GM18861 (cell line): ENCODE data around the gene UTP25.

ENCODE experiments used
- ATAC-seq: cut with Tn5 transposase; IDR thresholded peaks from one replicate; pipeline ENCODE4 v1.9.1; 2021; ENCODE audit not compliant: unreplicated experiment

The UTP25 gene

DNA sequence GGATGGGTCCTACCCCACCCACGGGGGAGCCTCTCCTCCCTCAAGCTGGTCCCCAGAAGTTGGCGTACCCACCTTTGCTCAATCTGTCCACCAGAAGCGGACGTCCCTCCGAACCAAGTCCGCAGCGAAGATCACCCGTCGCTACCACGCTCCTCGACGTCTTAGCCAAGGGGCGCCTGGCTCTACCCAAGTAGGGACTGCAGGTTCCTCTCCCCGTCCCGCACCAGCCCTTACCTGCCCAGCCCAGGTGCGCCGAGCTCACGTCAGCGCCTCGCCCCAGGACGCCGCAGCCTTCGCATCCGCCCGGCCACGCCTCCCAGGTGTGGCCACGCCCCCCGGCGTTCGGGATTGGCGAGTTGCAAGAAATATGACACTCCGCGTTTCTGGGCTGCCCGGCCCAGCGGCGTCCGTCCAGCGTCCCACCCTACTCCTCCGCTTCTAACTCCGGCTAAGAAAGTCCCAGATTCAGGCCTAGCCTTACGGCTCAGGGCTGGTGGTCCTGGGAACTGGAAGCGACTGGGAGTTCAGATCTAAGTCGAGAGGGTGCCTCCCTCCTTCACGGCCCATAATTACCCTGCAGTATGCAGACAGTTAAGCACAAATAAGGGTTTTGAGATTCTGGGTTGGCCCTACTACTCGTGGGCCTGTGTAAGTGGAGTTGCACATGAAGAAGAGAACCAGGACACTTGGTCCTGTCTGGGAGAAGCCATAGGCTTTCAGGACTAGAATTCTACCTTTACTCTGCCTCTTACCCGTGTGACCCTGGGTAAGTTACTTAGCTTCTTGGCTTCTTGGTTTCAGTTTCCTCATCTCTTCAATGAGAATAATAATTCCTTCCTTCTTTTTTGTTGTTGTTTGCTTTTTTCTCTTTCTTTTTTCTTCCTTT, 21.7 kb upstream of the UTP25 start, which contains the start of gene IRF6:
Gene IRF6, minus strand, starts transcription at position 268 of the 886 bp plus-strand sequence. CDS start 4,729 bp downstream, outside the sequence.
- ATAC-seq: peak; percentile 75

DNA sequence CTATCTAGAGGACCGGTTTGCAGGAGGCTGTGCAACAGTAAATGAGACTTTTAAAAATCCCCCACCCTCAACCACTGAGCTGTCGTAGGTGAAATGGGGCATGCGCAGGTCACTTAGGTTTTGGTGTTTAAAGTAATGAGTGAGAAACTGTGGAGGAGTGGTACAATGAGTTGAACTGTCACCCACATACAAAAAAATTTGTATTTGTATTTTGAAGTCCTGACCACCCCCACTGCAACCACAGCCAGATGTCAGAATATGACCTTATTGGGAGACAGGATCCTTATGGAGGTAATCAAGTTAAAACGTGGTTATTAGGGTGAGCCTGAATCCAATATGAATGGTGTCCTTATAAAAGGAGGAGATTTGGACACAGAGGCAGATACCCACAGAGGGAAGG, 20.3 kb upstream of the UTP25 start:
- no peak for ATAC-seq

DNA sequence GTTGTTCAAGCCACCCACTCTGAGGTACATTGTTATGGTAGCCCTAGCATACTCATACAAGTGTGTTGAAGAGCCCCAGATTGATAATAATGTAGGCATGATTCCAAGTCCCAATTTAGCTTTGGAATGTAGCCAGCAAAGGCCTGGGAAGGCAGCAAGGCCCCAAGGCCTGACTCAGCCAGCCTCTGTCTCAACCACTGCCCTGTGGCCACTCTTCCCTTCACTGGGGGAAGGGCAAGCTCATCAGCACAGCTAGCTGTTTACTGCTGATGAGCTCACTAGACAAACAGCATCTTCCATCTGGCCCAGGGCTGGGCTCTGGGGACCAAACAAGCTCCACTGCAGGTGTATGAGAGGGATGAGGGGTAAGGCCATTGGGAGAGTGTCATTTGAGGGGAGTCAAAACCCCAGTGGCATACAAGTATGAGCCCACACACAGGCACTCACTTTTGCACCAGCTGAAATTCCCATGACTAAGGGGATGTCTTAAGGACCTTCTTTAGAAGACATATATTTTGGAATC, 19.7 kb upstream of the UTP25 start:
- no peak for ATAC-seq

DNA sequence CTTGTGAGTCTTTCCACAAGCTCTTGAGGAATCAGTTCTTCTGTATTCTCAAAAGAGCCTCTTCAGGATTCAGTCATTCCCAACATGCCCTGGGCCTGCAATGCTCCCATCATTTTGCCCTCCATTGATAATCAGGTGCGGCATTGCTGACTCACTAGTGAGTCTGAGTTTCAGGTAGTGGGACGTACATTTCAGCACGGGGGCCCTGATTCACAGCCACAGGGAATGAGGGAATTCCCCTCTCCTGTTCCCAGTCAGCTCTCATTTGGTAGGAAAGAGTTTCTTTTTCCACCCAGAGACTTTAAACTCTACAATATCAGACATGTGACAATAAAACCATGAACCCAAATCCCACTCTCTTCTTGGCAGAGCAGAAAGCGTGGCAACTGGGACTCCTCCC, 18.2 kb upstream of the UTP25 start:
- no peak for ATAC-seq

DNA sequence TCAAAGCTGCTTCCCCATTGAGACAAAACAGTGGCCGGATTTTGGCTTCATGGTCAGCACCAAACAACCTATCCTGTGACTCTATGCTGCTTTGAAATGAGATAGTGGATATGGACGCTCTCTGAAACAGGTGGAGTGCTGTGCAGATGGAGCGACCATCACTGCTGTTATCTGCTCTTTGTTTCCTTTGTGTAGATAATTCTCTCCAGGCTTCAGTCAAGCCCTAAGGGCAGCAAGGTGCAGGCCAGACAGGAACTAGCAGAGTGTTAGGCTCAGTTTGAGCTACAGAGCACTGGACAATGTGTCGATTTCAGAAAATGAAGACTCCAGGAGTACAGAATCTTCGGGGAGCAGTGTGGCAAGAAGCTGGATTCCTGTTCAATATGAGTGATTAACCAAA, 17.0 kb upstream of the UTP25 start:
- no peak for ATAC-seq

DNA sequence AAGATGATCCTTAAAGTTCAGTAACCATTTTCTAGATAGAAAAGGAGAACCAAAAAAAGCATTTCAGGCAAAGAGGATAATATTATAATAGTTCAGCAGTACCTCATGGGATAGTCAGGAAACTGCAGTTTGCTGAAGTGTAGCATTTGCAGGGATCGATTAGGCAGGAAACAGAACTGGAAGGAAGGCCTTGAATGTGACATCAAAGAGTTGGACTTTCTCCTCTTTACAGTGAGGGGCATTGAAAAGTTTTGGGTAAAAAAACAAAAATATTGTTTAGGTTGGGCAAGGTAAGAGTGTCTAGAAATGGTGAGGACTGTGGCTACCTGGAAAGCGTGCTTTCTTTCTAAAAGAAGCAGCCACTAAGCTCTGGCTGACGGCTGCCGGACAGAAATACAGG, 13.9 kb upstream of the UTP25 start:
- ATAC-seq: no peak

DNA sequence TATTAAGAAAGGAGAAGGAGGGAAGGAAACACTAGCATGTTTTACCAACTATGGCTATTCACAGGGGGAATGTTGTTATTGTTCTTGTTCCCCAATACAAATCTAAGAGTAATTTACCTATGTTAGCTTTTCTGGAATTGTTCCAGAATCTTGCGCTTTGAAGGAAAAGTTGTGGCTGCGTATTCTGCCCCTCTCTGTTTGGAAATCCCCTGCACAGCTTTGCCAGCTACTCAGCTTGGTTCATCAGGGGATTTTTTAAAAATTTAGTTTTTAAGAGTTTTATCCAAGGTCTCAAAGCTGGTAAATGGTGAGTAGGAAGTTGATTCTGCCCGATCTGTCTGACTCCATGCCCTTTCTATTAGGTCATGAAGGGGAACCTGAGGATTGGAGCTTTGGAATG, 12.3 kb upstream of the UTP25 start:
- ATAC-seq: no peak

DNA sequence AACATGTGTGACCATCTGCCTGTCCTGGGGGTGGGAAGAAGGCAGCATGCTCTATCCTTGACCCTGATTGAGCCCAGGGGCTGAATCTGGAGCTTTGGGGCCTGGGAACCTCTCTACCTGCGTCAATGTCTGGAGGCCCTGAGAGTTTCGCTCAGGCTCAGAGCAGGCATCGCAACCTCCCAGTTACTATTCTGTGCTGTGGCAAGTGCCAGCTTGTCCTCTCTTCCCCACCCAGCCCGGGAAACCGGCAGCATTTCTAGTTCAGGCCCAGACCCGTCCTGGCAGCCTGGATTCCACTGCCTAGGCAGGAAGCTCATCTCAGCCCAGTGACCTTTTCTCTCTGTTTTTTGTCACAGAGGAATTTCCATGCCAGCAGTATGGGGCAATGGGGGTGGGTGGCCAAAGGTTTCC, 11.8 kb upstream of the UTP25 start:
- no peak for ATAC-seq

DNA sequence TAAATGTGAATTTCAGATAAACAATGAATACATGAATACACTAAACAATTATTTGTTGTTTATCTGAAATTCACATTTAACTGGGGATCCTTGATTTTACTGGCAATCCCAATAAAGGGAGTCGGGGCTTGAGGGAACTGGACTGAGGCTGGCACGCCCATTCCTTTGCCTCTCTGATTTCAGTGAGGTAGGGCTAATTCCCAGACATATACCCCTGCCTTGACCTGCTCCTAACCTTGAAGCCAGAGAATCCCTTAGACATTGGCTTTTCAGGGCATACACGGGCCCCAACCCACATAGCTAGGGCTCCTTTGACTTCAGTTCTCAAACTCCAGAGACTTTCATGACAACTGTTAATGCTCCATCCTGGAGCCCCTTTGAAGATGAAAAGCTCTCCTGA, 10.8 kb upstream of the UTP25 start:
- no peak for ATAC-seq

DNA sequence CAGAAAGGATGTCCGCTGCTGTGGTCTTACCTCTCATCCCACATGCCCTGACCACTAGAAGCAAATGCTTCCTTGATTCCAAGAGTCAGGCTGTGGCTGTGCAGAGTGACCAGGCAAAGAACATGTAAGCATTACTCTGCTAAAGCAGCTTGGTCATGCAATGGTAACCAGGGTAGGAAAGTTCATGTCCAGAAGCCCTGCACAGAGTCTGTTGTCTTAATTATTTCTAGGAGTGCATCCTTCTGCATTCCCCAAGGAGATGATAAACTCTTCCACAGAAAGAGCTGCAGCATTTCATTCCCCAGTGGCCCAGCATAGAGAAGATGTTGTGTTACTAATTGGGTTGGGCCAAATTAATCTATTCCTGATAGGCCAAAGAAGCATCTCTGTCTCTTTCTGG, 10.1 kb upstream of the UTP25 start:
- ATAC-seq: no peak

DNA sequence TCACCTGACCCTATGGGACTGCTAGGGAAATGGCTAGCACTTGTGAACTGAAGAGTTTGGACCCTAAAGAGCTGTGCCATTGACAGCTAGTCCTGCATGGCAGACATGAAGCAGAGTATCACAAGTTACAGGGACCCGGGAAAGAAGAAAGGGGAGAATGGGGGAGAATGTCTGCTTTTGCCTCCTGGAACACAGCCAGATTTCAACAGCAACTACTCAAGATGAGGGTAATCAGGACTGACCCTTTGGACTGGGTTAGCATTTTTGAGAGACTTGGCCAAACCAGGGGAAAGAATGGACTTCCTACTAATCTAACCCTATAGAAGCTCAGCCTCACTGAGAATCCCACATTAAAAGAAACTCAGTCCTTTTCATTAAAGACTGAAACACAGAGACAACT, 8.7 kb upstream of the UTP25 start:
- ATAC-seq: no peak

DNA sequence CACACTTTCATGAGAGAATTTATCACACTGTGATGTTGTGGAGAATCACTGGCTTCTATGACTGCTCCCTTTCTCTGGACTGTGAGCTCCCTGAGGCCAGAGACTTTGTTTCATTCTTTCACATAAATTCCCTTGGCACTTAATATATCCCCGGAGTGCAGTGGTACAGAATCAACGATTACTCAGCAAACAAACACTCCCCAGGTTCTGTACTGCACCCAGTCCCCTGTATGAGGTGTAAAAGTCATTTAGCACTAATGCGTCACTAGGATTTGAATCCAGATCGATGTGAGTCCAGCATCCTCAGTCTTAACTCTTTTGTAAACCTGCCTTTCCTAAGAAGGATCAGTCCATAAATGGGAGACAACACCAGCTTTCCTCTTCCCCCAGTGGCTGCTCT, 6.8 kb upstream of the UTP25 start:
- ATAC-seq: no peak

DNA sequence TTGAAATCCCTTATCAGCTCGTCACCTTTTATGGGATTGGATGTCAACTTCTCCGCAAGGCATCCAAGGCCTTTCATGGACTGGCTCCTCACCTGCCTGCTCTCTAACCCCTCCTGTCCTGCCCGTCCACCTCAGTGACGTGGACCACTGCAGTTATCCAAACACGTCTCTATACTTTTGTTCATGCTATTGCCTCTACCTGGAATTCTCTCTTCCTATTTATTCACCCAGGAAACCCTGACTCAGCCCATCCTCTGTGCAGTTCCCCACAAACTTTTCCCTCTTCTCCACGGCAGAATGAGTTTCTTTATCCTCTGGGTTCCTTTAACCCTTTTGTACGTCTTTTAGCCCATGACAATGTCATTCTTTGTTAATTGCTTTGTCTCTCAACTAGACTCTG, 5.1 kb upstream of the UTP25 start:
- ATAC-seq: no peak

DNA sequence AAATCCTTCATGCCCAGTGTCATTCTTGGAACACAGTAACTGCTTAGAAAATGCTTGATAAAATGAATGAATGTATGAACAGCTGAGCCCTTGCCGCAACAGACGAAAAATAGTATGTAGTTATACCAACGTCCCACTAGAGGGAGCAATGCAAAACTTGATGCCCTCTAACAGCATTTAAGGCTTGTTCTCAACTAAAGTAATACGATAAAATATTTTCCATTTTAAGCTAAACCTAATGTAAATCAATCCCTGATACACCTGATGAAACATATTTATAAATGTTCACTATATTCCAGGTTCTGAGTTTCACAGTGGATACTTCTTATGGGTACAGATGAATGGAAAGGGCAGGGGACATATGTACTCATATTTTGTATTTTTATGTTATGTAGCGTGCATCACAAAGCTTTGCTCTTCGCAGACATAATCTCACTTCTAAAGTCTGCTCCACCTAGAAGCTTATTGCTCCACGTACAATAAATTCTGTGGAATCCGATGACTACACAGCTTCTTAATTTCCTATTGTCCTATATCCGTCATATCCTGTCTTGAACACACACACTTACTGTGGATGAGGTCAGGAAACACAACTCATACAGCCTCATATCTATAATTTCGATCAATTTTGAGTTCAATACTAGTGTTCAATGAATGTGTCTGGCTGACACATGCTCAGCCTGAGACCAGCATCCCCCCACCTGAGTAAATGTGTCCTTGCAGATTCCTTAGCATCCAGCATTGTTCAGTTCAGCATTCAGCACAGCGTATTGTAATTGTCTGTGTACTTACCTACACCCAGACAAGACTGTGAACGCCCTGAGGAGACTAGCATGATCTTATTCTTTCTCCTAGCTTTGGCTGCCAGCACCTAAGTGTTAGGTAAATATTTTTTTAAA, 4.4 kb upstream of the UTP25 start:
- peak; percentile 46 for ATAC-seq

DNA sequence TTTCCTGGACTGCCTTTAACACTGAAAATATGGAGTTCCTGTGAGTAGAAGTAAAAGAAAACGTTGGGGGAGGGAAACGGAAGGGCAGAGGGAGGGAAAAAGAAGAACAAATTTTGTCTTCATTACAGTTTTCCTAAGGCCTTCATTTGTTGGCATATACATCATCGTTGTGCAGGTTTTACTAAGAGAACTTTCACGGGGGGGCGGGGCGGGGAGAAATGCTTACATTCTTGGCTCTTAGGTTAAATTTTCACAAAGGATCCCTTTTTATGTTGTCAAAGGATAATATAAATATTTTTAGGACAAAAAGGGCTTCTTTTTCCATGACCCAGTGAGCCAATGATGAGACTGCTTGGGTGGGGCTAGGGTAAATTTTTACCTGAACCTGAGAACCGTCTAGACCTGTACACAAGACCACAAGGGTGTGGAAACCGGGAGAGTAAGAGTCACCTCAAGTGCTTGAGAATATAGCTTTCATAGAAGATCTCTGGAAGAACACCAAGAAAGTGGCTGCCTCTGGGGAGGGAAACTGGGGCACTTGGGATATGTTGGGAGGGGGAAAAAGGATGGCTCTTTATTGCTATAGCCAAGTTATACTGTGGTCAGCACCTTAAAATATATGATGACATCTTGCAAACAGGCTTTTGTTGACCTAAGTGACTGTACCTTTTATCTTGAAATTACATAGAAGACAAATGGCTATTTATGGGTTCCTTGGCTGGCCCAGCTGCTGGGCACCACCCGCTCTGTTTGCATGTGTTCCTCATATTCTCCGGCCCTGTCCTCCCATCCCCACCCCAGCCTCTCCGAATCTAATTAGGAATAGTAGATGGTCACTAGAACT, 2.0 kb upstream of the UTP25 start:
- no peak for ATAC-seq

DNA sequence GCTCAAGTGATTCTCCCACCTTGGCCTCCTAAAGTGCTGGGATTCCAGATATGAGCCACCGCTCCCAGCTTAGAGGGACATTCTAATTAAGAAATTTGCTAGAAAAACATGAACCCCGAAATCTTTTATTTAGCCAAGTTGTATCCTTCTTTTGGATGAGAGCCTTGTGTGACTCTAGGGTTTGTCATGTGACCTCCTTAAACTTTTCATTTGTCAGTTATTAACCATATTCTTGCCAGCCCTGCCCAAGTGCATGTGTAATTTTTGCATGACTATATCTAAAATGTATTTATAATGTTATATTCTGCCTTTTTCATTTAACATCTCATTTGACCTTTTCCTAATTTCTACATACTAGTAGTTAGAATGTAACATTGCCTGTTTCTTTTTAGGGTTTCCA, 1.9 kb downstream of the UTP25 start:
- ATAC-seq: no peak

DNA sequence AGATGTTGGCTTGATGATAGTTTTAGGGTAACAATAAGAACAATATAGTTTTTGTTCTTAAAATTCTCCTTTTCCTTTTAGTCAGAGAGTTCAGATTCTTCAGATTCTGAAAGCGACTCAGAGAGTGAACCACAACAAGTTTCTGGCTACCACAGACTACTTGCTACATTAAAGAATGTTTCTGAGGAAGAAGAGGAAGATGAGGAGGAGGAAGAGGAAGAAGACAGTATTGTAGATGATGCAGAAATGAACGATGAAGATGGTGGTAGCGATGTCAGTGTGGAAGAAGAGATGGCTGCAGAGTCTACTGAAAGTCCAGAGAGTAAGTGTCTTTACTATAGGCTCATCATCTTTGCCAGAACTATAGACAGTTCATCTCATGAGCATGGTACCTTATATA, 3.0 kb downstream of the UTP25 start:
- ATAC-seq: no peak

DNA sequence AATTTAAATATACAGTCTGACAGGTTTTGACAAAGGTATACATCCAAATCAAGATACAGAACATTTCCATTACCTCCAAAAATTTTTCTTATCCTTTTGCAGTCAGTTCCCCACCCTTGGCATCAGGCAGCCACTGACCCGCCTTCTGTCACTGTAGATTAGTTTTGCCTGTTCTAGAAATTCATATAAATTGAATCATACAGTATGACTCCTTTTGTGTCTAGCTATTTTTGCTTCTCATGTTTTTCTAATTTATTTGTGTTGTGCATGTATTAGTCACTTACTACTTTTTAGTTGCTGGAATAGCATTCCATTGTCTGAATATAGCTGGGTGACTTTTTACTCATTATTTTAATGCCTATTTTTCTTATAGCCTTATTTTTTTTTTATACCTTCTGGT, 3.8 kb downstream of the UTP25 start:
- ATAC-seq: no peak

DNA sequence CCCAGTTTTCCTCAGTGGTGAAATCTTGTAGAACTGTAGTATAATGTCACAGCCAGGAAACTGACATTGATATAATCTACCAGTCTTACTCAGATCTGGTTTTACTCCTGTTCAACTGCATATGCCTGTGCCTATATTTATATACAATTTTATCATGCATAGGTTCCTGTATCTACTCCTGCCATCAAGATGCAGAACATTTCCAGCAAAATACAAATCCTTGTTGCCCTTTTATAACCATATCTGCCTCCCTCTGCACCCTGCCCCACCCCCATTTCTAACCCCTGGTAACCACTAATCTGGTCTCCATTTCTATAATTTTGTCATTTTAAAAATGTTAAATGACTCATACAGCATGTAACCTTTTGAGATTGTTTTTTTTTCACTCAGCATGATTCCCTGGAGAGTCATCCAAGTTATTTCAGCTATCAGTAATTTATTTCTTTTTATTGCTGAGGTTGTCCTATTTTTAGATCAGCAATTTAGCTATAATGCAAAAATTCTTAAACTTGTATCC, 8.1 kb downstream of the UTP25 start:
- ATAC-seq: no peak

DNA sequence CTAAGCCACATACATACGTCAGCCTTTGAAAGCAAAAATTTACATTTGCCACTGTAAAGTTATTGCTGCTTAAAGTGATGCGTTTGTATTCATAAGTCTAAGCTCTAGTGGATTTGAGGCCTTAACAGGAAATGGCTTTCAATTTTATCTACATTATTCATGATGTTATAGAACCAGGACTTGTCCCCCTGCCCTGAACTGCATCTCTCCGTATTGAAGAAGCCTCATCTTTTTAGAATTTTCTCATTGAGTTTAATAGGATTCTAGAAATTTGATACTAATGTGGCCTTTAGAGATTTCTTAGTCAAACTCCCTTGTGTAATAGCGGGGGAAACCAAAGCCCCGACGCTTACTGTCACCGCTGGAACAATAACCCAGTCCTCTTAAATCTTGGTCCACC, 9.9 kb downstream of the UTP25 start:
- no peak for ATAC-seq

DNA sequence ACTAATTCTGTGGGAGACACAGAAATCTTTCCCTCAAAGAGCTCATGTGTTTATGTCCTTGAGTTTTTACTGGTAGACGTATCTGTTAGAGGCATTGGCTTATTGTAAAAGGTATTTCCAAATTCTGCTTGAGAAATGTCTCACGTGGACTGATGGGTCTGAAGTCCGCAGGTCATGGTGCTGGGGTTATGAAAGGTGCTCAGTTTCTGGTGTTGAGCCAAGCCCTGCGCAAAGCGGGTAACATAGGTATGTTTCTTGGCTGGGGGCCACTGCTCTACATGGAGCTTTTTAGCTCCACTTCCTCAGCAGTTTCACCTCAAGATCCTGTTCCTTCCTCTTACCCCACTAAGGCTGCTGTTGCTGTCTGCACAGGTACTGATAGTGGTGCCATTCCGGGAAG, 10.8 kb downstream of the UTP25 start:
- ATAC-seq: no peak
